ENCODE results near the gene LYZL1.

DNA sequence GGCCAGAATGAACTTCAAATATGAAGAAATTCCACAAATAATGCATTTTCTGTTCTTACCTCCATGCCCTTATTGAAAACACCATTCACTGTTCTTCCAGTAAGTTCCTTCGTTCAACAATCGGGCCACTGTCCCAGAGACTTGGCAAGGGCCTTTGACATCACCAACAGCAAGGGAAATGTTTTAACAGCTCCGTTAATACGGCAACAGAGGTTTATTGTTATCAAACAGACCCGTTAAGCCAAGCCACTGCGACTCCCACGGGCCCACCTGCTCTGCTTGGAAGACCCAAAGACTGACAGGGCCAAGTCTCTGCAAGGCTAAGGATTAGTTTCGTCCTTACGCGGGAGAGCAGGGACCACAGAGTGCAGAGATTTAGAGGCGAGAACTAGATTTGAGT is 43.4 kb upstream of the LYZL1 start:
- TF ChIP-seq POLR2A (IDR thresholded peaks at IDR 0.05) (no peak), CTCF (IDR thresholded peaks at IDR 0.05) (no peak)

Data from breast epithelium (tissue), 3 donors.